ENCODE results near the gene PIP5K1A.

PIP5K1A gene

DNA sequence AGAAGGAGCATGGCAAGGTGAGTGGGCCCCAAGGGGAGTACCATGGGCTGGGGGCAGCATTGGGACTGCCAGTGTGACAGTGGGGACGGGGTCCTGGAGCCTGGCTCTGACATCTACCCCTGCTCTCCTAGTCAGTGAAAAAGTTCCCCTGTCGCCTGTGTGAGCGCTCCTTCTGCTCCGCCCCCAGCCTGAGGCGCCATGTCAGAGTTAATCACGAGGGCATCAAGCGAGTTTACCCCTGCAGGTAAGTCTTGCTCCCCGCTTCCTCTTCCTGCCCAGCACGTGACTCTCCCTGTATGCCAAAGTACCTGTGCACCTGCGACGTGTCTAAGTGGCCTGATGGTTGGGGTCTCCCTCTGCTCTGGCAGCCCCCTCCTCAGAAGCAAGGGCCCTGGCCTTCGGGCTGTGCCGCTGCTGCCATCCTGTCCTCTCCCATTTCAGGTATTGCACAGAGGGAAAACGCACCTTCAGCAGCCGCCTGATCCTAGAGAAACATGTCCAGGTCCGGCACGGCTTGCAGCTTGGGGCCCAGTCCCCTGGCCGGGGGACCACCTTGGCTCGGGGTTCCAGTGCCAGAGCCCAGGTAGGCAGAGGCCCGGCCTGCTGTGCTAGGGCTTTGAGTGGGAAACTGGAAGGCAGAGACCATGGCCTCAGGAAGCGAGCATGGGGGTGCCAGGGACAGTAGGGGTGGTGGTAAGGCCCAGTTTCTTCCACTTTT lies 91.8 kb downstream of the PIP5K1A start:
- TF ChIP-seq, protein P1, sequence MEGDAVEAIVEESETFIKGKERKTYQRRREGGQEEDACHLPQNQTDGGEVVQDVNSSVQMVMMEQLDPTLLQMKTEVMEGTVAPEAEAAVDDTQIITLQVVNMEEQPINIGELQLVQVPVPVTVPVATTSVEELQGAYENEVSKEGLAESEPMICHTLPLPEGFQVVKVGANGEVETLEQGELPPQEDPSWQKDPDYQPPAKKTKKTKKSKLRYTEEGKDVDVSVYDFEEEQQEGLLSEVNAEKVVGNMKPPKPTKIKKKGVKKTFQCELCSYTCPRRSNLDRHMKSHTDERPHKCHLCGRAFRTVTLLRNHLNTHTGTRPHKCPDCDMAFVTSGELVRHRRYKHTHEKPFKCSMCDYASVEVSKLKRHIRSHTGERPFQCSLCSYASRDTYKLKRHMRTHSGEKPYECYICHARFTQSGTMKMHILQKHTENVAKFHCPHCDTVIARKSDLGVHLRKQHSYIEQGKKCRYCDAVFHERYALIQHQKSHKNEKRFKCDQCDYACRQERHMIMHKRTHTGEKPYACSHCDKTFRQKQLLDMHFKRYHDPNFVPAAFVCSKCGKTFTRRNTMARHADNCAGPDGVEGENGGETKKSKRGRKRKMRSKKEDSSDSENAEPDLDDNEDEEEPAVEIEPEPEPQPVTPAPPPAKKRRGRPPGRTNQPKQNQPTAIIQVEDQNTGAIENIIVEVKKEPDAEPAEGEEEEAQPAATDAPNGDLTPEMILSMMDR (IDR thresholded peaks at IDR 0.05; ENCODE audit: insufficient read depth, low read length, poor library complexity, severe bottlenecking) = no peak
- DNase-seq (ENCODE audit: extremely low read depth, insufficient read length) = no peak
- Histone ChIP-seq H3K4me3 (replicated peaks; ENCODE audit: low read depth, low read length) (no peak overlapping the region), H3K27me3 (replicated peaks; ENCODE audit: control insufficient read depth, insufficient read depth, low read length) (no peaks in the 10 kb centered on the region), H3K36me3 (ENCODE audit: control insufficient read depth, insufficient read depth, low read length) (peaks cover 65% of the 10 kb centered on the region)

DNA sequence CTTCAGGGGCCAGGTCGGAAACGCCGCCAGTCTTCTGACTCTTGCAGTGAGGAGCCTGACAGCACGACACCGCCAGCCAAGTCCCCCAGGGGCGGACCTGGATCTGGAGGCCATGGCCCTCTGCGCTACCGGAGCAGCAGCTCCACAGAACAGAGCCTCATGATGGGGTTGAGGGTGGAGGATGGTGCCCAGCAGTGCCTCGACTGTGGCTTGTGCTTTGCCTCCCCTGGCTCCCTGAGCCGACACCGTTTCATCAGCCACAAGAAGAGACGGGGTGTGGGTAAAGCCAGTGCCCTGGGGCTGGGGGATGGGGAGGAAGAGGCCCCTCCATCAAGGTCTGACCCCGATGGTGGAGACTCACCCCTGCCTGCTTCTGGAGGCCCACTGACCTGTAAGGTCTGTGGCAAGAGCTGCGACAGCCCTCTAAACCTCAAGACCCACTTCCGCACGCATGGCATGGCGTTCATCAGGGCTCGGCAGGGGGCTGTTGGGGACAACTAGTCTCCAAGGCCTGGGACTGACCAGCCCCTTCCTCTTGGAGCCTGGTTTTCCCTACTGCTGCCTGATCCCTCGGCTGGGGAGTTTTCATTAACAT lies 92.5 kb downstream of the PIP5K1A start:
- TF ChIP-seq, protein P1 (IDR thresholded peaks at IDR 0.05; ENCODE audit: insufficient read depth, low read length, poor library complexity, severe bottlenecking) = no peak
- H3K36me3 ChIP-seq (ENCODE audit: control insufficient read depth, insufficient read depth, low read length) = peaks cover 65% of the 10 kb centered on the region
- H3K4me3 ChIP-seq (replicated peaks; ENCODE audit: low read depth, low read length) = no peak overlapping the region
- DNase-seq (ENCODE audit: extremely low read depth, insufficient read length) = peak; percentile 24
- H3K27me3 ChIP-seq (replicated peaks; ENCODE audit: control insufficient read depth, insufficient read depth, low read length) = no peaks in the 10 kb centered on the region

DNA sequence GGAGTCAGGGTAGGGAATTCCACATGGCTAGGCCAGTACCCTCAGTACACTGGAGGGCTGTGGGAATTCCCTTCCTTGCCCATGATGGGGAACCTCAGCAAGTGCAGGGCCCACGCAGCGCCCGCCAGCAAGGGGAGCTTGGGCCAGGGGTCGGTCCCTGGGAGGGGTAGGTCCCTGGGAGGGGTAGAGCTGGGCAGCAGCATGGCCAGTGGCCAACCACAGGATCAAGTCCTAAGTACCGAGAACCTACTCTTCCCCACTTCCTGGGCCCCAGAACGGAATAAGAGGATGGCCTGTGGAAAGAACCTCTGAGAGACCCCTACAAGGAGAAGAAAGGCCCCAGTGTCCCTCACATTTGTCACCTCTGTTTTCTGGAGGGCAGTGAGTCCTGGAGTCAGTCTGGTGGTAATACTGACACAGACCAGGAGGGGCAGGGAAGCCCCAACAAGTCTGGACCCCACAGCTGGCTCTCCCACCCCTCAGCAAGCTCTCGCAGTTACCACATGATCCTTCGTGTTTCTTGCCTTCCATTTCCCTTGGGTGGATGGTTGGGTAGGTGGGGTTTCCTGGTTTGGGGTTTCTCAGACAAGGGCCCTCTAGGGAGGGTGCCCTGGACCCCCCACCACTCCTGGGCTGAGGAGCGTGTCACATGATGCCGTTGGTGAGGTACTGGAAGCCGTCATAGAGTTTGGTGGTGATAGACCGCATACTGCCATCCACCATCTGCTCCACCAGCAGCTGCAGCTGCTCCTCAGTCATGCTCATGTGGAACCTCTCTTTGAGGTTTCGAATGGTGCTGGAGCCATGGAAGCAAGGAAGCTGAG lies 94.1 kb downstream of the PIP5K1A start:
- TF ChIP-seq, protein P1 (IDR thresholded peaks at IDR 0.05; ENCODE audit: insufficient read depth, low read length, poor library complexity, severe bottlenecking) = no peak
- peaks cover 56% of the 10 kb centered on the region for H3K36me3 ChIP-seq (ENCODE audit: control insufficient read depth, insufficient read depth, low read length)
- H3K4me3 ChIP-seq (replicated peaks; ENCODE audit: low read depth, low read length) = no peak overlapping the region
- H3K27me3 ChIP-seq (replicated peaks; ENCODE audit: control insufficient read depth, insufficient read depth, low read length) = no peaks in the 10 kb centered on the region
- DNase-seq (ENCODE audit: extremely low read depth, insufficient read length) = peak; percentile 26

- TF ChIP-seq, protein P1 (IDR thresholded peaks at IDR 0.05; ENCODE audit: insufficient read depth, low read length, poor library complexity, severe bottlenecking) = no peak
- Histone ChIP-seq H3K27me3 (replicated peaks; ENCODE audit: control insufficient read depth, insufficient read depth, low read length) (no peaks in the 10 kb centered on the region), H3K4me3 (replicated peaks; ENCODE audit: low read depth, low read length) (no peak overlapping the region), H3K36me3 (ENCODE audit: control insufficient read depth, insufficient read depth, low read length) (peaks cover 57% of the 10 kb centered on the region)
- DNase-seq (ENCODE audit: extremely low read depth, insufficient read length) = no peak
Measured at GRCh38 chr1:151293093-151293492, 94.7 kb downstream of the PIP5K1A start.

DNA sequence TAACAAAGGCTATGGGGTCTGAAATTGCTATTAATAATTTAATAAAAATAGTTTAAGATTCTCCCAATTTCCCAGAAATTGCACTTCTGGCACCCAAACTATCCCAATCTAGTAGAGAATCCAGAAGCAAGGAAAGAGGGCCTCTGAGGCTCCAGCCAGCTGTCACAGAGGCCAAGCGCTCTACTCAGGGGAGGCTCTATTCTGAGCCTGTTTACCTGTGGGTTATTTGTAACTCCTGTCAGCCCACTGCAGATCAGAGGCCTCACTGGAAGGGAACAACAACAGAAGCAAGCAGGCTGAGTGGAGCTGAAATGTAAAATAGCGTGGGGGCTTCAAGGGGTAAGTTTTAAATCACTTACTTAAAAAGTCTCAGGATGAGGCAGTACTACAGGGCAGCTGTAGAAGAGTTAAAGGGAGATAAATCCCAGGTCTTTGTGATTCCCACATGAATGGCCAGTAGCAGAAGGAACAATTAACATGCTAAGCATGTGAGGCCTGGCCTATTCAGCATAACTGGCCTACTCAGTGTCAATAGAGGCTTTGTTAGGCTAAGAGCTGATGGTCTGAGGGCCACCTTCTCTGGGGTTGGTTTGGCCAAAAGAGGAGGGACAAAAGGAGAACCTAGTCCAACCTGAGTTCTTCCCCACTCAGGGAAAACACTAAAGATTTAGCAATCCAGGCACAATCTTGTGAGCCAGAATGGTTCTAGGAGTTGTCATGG lies 96.5 kb downstream of the PIP5K1A start:
- peaks cover 52% of the 10 kb centered on the region for H3K36me3 ChIP-seq (ENCODE audit: control insufficient read depth, insufficient read depth, low read length)
- no peaks in the 10 kb centered on the region for H3K27me3 ChIP-seq (replicated peaks; ENCODE audit: control insufficient read depth, insufficient read depth, low read length)
- TF ChIP-seq, protein P1 (IDR thresholded peaks at IDR 0.05; ENCODE audit: insufficient read depth, low read length, poor library complexity, severe bottlenecking) = no peak
- no peak for DNase-seq (ENCODE audit: extremely low read depth, insufficient read length)
- no peak overlapping the region for H3K4me3 ChIP-seq (replicated peaks; ENCODE audit: low read depth, low read length)
